GM12873 (cell line): Measurements from ENCODE around the gene GRAMD1B.

Experiments used
- TF ChIP-seq, protein P1 (sequence below): IDR thresholded peaks from 2 replicates; pipeline ENCODE4 v1.5.1; 2012; ENCODE audit warnings: low read depth, mild to moderate bottlenecking, moderate library complexity, low read length, control low read depth; ENCODE audit not compliant: insufficient read depth; ENCODE audit errors: missing control alignments

The GRAMD1B gene

DNA sequence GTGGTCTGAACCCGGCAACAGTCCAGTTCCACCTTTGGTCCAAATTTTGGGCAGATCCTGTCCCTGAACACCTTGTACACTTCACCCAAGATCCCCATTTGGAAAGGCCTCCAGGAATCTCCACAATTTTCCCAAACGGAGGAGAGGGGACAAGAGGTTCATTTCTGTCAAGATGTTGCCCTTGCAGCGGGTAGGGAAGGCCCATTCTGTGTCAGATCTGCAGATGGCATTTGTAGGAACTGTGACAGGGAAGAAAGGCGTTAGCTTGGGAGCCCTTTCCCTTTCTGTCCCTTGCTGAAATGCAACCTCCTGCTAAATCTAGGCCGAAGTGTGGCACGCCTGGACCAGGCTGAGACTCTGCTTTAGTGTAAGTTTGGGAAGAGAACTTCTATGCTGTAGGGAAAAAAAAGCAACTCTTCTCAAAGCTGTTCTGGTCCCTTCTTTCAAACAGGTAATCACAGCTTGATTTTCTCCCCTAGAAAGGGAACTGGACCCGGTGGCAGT is 138.3 kb downstream of the GRAMD1B start:
- TF ChIP-seq, protein P1, sequence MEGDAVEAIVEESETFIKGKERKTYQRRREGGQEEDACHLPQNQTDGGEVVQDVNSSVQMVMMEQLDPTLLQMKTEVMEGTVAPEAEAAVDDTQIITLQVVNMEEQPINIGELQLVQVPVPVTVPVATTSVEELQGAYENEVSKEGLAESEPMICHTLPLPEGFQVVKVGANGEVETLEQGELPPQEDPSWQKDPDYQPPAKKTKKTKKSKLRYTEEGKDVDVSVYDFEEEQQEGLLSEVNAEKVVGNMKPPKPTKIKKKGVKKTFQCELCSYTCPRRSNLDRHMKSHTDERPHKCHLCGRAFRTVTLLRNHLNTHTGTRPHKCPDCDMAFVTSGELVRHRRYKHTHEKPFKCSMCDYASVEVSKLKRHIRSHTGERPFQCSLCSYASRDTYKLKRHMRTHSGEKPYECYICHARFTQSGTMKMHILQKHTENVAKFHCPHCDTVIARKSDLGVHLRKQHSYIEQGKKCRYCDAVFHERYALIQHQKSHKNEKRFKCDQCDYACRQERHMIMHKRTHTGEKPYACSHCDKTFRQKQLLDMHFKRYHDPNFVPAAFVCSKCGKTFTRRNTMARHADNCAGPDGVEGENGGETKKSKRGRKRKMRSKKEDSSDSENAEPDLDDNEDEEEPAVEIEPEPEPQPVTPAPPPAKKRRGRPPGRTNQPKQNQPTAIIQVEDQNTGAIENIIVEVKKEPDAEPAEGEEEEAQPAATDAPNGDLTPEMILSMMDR = no peak

DNA sequence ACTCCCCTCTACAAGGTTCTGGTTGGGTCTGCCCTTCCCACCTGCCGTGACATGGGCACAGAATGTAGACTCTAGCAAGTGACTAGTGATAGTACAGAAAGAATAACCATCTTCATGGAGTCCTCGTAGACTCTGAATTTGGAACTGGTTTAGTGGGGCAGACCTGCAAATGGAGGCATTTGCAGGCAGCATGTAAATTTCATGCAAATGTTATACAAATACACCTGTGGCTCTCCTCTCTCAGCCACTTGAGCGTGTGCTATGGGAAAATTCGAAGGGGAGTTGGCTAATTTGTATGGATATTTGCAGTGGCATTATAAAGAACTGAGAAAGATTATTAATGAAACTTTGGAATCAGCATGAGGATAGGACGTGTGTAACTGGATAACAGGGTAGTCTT is 139.3 kb downstream of the GRAMD1B start:
- TF ChIP-seq, protein P1 = no peak

DNA sequence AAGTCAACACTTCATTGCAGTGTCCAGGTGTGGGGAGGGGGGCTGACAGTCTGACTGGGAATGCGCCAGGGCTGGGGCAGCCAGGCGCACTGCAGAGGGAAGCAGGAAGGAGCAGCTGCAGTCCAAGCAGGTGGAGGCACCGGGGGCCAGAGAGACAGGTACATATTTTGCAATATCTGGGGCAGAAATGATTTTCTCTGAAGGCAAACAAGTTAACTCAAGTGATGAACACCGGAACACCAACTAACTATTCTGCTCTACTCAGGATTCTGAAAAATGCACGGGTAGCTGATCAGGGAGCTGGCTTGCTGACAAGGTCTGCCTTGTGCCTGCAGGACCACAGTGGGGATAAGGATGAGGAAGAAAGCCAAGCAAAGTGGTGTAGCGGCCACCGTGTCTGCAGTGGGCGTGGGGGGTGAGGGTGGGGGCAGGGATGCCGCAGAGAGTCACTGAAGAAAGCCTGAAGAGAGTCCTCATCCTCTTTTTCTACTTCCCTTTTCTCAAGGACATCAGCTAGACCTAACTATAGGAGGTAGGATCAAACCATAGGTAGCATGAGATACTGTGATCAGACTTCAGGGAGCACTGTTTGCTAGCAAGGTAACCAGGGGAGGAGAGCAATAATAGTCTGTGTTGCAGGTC is 141.0 kb downstream of the GRAMD1B start:
- TF ChIP-seq, protein P1 = no peak

DNA sequence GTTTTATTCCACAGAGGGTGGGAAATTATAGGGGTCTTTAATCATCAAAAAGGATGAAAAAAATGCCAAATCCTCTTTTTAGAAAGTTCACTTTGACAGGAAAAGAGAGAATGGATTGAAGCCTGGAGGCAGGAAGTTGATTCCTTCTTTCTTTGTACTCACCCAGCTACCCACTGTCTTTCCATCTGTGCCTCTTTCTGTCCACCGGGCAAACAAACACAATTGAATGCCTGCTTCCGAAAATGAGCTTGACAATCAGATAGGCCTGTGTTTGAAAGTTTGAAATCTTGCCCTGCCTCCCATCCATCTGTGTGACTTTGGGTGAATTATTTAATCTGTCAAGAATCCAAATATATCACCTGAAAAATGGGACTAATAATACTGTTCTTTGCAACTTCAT is 143.2 kb downstream of the GRAMD1B start:
- TF ChIP-seq, protein P1 = no peak

DNA sequence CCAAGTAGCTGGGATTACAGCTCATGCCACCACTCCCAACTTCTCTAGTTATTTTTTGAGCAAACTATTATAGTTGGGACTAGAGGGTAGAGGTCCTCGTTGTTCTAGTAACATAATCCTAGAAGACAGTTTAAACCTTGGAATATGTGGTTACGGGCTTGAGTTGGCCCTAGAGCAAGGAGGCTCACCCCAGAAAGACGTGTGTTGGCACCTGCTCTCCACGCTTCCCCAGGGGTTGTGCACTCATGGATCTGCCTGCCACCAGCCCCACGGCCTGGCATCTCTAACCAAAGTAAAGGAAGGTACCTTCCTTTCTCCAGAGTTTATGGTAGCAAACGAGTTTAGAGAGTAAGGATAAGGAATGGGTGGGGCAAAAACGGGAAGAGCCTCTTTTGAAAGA is 145.4 kb downstream of the GRAMD1B start:
- TF ChIP-seq, protein P1 = no peak

DNA sequence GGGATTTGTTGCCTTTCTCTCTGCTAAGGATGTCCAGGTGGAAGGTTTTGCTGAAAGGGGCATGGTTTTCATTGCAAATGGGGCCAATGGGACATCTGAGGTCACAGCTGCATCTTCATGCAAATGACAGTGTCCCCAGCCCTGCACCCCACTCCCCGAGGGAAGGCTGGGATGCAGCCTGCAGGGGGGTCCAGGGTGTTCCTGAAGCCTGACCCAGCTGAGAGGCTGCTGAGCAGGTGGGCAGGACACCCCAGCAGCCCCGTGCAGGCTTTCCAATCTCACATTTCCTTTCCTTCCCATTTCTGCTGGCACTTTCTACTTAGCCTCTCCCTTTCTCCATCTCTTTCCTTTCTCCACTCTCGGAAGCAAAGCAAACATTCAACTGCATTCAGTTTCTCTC is 146.0 kb downstream of the GRAMD1B start:
- TF ChIP-seq, protein P1 = no peak

DNA sequence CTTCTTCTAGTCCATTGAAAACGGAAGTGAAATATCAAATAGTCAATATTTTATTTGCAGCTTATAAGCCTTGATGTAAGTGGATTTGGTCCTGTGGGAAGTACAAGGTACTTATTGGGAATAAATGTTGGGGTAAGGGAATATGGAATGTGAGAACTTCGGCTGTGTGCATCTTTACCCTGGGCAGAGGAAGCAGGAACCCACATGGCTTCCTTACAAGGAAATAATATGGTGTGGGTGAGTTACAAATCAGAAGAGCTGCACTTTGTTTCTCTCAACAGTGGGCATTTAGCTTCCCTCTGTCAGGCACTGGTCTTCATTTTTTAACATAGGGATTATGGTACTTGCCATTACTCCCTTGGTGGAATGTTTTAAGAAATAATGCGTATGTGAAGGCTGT is 146.4 kb downstream of the GRAMD1B start:
- TF ChIP-seq, protein P1 = no peak
